ENCODE measurements around the gene GUCY1A1. TPM values are rescaled to one million over a fixed set of nuclear protein-coding genes. Genes with fewer than 3 reads are reported as not detected.
A peak's percentile ranks its signal among the peaks of the same experiment; 100 is the strongest.

Gene GUCY1A1
- total RNA-seq, 1 donor = 0.43 TPM

DNA sequence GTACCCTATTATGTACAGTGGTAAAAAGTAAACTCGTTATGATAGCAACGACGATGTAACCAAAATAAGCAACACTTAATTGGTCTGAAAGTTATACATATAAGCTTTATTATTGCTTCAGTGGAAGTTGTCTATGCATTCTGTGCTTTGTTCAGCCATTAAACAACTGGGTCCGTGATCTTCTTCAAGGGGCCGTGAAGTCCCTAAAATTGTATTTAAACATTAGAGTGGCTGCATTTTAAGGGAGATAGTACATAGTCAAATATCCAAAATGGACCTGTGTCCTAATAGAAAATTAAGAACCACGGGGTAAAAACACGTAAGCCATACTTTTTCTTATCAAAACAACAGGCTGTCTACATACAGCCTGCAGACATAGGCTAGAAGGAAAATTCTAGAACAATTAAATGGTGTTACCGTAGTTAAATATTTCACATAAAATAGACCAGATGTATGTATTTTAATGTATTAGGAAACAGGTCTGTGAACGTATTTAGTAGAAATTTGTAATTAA lies 2.1 kb downstream of the GUCY1A1 start:
- TF ChIP-seq, protein P1, sequence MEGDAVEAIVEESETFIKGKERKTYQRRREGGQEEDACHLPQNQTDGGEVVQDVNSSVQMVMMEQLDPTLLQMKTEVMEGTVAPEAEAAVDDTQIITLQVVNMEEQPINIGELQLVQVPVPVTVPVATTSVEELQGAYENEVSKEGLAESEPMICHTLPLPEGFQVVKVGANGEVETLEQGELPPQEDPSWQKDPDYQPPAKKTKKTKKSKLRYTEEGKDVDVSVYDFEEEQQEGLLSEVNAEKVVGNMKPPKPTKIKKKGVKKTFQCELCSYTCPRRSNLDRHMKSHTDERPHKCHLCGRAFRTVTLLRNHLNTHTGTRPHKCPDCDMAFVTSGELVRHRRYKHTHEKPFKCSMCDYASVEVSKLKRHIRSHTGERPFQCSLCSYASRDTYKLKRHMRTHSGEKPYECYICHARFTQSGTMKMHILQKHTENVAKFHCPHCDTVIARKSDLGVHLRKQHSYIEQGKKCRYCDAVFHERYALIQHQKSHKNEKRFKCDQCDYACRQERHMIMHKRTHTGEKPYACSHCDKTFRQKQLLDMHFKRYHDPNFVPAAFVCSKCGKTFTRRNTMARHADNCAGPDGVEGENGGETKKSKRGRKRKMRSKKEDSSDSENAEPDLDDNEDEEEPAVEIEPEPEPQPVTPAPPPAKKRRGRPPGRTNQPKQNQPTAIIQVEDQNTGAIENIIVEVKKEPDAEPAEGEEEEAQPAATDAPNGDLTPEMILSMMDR (IDR thresholded peaks at IDR 0.05; ENCODE audit: insufficient read depth, low read depth, low read length) = no peak
- DNase-seq (ENCODE audit: low read depth) = no peak
- H3K4me3 ChIP-seq (ENCODE audit: low read depth, low read length) = no peak overlapping the region

DNA sequence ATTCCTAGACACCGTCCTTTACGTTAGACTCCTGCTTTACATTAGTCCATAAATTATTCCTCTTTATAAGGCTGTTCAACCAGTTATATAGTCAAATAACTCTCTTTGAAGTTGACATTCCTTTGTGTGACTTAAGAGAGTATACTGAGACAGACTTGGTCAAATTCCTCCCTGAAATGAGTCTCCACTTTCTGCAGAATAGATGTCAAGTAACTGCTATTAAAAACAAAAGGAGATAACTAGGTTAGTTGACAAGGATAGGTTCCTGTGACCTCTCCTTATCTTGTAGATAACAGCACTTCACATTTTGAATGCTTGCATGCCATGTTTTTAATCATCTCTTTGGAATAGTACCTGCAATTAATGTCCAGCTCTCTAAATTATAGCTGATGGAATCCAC lies 5.7 kb downstream of the GUCY1A1 start:
- H3K4me3 ChIP-seq (ENCODE audit: low read depth, low read length) = no peak overlapping the region
- TF ChIP-seq, protein P1 (IDR thresholded peaks at IDR 0.05; ENCODE audit: insufficient read depth, low read depth, low read length) = no peak
- DNase-seq (ENCODE audit: low read depth) = no peak

DNA sequence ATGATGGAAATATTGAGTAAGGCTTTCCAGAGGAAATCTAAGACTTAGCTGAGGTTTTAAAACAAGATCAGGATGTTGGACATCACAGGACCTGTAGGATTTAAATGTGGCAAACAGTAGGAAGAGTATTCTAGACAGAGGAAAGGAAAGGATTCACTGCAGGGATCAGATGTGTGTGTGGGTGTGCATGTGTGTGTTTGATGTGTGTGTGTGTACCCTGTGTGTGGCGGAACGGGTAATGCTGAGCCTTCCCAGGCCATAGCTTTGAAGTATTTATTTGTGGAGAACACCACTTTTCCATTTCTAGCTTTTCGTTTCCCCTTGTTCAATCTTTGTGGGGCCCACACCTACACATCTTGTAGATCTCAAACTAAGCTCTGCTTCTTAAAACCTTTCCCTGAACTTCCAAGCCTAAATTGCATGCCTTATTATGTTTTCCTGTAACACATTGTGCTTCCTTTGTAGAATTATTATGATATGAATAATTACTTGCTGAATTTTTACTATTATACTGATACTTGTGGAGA lies 6.9 kb downstream of the GUCY1A1 start:
- TF ChIP-seq, protein P1 (IDR thresholded peaks at IDR 0.05; ENCODE audit: insufficient read depth, low read depth, low read length) = no peak
- H3K4me3 ChIP-seq (ENCODE audit: low read depth, low read length) = no peak overlapping the region
- DNase-seq (ENCODE audit: low read depth) = no peak

DNA sequence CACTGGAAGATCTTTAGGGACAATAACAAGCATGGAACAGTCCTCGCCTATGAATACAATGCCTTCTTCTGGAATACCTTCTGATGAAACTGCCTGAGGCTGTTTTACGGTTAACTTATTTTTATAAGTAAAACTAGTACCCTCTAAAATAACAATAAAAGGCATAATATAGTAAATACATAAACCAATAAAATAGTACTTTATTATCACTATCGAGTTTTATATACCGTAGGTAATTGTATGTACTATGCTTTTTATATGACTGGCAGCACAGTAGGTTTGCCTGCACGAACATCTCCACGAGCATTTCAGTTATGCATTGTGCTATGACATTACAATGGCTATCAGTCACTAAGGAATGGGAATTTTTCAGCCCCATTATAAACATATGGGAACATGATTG lies 8.0 kb downstream of the GUCY1A1 start:
- no peak for DNase-seq (ENCODE audit: low read depth)
- TF ChIP-seq, protein P1 (IDR thresholded peaks at IDR 0.05; ENCODE audit: insufficient read depth, low read depth, low read length) = no peak
- no peak overlapping the region for H3K4me3 ChIP-seq (ENCODE audit: low read depth, low read length)

DNA sequence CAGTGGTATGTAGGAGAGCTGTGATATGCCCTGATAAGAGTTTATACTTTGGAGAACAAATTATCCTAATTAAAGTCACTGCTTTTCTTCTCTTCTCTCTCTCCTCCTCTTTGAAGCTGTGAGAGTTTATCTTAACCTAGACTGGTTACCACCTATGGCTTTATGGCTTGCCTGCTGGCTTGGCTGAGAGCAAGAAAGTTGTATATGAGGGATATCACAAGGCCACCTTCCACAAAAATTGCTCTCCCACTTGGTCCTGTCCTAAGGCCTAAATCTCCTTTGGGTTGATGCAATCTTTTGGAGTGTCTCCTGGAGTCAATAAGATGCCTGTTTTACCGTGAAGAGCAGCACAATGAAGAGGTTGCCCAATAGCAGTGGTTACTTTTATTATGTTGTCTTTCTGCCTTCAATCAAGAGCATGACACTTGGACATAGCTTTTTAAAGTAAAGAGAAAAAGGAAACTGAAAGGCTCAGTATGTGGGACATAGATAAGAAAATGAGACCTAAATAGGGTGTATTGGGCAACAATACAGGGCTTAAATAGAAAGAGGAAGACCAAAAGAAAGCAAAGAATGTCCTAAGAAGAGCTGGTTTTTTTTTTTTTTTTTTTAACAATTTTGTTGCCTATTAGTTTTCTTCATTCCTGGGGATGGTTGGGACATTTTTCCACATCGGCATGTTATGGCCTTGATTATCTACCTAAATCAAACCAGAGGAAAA lies 9.2 kb downstream of the GUCY1A1 start:
- TF ChIP-seq, protein P1 (IDR thresholded peaks at IDR 0.05; ENCODE audit: insufficient read depth, low read depth, low read length) = no peak
- peak; percentile 69 for DNase-seq (ENCODE audit: low read depth)
- no peak overlapping the region for H3K4me3 ChIP-seq (ENCODE audit: low read depth, low read length)

DNA sequence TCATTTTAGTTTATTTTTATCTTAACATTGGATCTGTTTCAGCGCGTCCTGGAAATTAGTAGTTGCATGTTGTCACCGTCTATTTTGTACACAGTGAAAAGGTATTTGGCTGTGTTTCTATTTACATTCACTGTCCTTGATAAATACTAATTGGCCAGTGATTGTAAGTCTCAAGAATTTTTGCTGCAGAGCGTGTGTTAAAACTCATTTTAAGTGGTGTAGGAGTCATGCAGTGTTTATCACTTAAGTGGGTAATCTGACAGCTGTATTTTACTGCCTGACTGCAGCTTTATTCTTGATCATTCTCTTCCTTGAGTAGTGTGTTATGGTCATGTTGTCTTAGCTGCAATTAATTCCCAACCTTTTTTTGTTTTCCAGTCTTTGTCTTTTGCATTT lies 9.8 kb downstream of the GUCY1A1 start:
- peak; percentile 63 for DNase-seq (ENCODE audit: low read depth)
- no peak overlapping the region for H3K4me3 ChIP-seq (ENCODE audit: low read depth, low read length)
- TF ChIP-seq, protein P1 (IDR thresholded peaks at IDR 0.05; ENCODE audit: insufficient read depth, low read depth, low read length) = no peak
